ENCODE results near the gene ASAP3.

ASAP3 gene

DNA sequence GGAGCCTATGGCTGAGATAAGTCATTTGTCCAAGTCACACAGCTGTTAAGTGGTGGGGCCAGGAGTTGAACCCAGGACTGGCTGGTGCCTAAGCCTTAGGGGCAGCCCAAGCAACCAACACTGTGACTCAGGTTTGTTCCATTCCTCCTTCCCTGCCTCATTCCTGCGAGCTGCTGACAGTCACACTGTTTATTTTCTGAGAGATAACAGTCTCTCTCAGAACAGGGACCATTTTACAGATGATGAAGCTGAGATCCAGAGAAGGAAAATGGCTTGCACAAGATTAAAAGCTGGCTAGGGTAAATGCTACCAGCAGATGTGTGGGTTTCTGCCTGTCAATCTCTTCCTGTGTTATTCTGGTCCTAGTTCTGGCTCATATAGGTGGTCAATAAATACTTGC, 35.1 kb downstream of the ASAP3 start:
- no peak for DNase-seq

DNA sequence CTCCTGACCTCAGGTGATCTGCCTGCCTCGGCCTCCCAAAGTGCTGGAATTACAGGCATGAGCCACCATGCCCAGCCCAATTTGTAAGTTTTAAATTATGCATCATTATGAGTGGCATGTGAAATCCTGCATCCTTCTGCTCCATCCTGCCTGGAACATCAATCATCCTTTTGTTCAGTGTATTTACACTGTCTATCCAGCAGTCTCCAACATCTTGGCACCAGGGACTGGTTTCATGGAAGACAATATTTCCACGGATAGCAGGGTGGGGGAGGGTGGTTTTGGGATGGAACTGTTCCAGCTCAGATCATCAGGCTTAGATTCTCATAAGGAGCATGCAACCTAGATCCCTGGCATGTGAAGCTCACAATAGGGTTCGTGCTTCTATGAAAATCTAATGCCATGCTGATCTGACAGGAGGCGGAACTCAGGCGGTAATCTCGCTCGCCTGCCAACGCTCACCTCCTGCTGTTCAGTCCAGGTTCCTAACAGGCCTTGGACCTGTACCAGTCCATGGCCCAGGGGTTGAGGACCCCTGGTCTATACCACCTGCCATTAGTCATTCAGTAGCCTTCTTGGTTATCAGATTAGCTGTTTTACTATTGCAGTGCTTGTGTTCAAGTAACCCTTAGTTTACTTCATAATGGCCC, 37.2 kb downstream of the ASAP3 start:
- no peak for DNase-seq
- no peak for ATAC-seq

More for the DNA sequence above, 35.1 kb downstream of the ASAP3 start:
- no peak for ATAC-seq

DNA sequence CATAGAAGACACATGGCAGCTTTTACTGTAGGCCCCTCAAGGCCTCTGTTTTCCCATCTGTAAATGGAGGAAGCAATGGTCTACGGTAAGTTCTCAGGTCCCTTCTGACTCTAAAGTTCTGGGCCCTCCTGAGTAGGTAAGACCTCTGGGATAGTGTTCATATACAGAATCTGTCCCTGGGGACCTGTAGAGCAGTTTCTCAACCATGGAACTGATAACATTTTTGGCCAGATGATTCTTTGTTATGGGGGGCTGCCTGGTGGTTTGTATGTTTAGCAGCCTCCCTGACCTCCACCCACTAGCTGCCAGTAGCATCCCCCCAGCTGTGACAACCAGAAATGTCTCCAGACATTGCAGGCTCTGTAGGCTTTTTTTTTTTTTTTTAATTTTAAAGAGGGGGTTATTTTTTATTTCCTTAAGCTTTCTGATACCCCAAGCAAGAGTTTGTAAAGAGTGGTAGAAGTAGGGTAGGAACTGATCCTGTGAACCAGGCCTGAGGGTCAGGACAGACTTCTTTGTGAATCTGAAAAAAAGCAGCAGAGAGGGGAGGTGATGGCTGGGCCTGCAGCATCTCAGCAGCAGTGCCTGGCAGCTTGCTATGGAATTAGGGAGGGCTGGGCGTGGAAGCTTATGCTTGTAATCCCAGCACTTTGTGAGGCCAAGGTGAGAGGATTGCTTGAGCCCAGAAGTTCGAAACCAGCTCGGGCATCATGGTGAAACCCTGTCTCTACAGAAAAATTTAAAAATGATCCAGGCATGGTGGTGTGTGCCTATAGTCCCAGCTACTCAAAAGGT, 39.2 kb downstream of the ASAP3 start:
- ATAC-seq (no peak), DNase-seq (no peak)

DNA sequence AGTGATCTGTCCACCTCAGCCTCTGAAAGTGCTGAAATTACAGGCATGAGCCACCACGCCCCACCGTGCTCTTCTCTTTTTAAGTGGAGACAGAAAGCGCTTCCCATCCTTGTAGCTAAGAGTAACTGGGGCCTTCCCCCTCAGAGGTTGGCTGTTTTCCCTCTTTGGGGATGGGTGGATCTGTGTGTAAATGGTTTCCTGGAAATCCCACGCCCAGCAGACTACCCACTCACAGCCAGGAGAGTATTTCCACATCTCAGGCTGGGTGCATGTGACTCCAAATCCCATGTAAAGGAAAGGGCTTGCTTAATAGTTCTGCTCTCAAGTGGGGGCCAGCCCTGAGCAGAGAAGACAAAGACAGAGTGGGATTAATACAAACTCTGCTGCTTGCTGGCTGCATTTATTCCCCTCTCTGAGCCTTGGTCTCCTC, 39.9 kb downstream of the ASAP3 start:
- no peak for DNase-seq

DNA sequence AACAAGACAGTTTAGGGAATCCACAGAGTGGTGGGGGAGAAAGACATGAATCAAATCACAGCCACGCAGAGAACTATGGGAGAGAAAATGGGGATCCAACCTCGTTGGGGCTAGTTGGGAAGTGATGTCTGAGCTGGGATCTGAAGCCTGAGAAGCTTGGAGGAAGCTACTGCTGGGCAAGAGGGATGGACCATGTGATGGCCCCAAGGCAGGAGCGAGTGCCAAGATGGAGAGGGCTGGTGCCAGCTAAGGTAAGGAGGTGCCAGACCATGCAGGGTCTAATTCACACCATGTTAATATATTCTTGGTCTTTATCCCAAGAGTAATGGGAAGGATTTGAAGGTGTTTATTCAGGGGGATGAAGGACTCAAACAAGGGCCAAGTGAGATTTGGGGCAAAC, 41.2 kb downstream of the ASAP3 start:
- DNase-seq = no peak
- ATAC-seq = no peak

More for the DNA sequence above, 39.9 kb downstream of the ASAP3 start:
- ATAC-seq = no peak

DNA sequence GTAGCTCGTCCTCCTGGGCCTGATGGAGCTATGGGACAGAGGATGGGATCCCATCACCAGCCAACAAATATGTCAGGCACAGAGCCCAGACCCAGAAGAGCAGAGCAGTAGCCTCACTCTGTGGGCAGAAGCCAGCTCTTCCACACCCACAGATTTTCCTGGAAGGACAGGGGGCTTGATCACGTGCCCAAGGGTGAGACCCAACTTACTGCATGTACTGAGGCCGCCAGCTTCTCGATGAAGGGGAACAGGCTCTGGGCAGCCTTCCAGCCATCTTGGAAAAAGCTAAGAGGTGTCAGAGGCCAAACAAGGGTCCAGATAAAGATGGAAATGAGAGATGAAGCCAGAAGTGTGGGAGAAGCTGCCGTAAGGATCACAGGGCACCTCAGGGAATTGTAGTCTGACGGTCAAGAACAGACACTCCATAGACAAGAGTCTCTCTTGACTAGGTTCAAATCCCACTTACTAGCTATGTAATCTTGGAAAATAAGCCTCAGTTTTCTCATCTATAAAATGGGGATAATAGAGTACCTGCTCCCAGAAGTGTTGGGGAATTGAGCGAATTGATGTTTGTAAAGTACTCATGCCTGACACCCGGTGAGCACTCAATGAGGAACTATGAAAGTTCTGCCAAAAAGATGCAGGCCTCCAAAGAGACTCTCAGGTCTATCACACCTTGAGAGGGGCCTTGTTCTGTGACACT, 42.4 kb downstream of the ASAP3 start:
- DNase-seq = no peak
- ATAC-seq = no peak

DNA sequence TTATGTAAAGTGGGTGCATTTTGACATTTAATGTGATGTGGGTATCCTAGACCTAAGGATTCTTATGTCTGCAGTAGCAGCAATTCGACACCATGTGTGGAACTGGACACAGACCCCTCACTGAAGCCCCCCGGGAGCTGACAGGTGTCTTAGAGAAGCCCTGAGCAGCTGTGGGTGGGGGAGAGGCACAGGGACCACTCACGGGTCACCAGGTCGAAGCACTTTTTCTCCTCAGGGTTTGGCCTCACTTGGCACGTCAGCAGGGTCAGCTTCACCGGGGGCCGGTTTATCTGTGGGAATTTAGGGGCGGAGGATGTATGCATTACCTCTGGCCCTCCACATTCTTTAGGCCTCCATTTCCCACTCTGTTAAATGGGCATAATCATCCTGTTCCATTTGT, 45.4 kb downstream of the ASAP3 start:
- ATAC-seq = no peak
- no peak for DNase-seq

DNA sequence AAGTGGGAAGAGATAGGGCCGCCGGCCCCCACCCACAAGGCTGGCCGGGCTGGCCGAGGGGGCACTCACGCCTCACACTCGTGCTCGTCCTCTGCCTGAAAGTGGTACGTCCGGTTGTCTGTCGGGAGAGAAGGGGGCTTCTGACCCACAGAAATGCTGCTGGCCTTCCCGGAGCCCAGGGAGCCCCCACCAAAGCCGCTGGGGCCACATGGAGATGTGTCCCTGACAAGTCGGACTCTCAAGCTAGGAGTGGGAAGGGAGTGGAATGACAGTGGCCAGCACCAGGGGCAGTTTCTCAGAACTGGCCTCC, 46.7 kb downstream of the ASAP3 start:
- DNase-seq (no peak), ATAC-seq (no peak)

DNA sequence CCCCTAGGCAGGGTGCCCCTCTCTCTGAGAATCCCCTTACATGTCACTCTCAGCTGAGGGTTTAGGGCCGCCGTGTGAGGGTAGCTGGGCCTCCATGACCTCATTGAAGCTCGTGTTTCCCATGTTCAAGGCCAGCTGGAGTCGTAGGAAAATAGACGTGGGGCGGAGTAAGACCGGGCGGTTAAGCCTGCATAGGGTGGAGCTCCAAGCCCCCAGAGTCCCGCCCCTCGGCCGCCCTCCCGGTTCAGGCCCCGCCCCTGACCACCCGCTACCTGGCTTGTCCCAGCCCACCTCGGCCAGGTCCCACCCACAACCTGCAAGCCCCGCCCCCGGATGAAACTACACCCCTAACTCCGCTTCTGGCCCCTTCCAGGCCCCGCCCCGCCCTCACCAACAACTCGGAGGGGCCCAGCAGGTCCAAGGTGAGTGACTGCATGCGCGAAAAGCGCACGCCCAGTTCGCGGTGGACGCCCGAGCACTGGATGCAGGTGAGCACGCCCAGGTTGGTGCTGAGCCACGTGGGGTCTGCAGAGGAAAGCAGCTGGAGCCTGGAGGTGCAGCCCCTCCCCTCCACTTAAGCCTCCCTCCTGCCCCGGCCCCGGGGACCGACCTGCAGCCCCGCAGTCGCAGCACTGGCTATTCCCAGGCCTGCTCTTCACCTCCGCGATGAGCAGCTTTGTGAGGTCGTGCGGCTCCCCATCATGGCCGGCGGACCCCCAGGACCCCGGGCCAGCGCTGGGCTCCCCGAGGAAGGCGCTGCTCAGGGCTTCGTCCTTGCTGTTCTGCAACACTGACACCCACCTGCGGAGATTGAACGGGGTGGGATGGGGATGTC, 47.2 kb downstream of the ASAP3 start:
- DNase-seq (peak; percentile 39), ATAC-seq (no peak)

DNA sequence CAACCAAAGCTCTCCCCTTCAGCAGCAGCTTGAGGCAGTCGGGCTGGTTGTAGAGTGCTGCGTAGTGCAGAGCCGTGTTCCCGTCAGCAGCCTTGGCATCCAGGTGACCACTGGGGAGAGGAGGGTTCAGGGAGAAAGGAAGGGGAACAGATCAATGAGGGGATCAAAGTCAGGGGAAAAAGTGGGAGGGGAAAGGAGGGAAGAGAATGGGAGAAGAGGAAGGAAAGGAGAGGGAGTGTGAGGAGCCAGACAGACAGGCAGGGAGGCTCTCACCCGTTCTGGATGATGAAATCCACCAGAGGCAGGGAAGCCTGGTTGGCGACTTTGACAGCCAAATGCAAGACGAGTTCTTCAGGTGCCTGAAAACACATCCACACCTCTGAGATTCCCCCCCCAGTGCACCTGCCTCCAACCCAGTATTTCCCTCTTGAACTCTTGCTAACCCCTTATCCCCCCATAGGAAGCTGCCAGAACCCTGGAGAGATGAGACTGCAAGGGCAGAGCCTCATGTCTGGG, 49.7 kb downstream of the ASAP3 start:
- DNase-seq (no peak), ATAC-seq (no peak)

DNA sequence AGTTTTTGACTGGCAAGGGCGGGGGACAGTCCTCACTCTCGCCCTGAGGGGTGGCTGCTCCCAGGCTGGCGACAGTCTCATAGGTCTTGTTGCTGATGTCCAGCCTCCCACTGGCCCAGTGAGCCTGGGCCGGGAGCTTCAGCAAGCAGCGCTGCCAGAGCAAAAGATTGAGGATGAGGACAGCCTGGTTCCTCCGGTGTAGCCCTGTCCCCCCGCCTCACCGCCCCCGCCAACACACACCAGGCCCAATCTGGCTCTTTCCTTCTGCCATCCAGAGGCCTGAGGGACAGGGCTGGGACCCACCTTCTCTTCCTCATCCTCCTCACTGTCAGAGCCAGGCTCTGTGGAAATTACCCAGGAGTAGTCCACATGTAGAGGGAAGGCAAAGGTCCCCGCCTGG, 50.9 kb downstream of the ASAP3 start:
- ATAC-seq = no peak
- no peak for DNase-seq

DNA sequence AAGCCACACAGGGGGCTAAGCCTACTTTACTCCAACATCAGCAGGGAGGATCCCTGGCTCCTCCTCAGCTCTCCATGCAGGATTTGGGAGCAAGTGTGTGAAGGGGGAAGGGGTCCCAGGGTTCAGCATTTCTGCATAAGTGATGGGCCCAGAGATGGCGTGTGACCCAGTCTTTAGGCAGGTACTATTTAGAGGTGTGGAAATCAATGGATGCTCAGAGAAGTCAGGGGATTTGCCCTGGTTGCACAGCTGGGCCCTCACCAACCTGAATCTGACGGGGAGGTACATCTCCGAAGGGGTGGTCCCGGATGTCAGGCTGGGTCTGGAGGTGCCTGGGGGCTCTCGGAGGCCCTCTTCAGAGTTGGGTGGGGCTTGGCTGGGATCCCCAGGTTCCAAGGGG, 52.5 kb downstream of the ASAP3 start:
- no peak for DNase-seq
- ATAC-seq = no peak

DNA sequence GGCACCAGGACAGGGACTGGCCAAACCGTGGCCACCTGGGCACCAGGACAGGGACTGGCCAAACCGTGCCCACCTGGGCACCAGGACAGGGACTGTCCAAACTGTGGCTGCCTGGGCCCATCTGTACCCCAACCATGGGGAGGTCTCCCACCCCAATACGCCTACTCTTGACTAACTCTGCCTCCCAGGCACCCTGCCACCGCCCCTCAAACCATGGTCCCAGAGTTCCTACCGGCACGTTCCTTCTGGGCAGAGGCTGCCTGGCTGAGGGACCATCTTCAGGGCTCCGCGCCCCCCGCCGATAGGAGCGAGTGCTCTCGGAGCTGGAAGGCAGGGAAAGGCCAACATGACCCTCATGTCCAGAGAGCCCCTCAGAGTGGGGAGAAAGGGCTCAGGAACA, 53.2 kb downstream of the ASAP3 start:
- DNase-seq = no peak
- no peak for ATAC-seq

DNA sequence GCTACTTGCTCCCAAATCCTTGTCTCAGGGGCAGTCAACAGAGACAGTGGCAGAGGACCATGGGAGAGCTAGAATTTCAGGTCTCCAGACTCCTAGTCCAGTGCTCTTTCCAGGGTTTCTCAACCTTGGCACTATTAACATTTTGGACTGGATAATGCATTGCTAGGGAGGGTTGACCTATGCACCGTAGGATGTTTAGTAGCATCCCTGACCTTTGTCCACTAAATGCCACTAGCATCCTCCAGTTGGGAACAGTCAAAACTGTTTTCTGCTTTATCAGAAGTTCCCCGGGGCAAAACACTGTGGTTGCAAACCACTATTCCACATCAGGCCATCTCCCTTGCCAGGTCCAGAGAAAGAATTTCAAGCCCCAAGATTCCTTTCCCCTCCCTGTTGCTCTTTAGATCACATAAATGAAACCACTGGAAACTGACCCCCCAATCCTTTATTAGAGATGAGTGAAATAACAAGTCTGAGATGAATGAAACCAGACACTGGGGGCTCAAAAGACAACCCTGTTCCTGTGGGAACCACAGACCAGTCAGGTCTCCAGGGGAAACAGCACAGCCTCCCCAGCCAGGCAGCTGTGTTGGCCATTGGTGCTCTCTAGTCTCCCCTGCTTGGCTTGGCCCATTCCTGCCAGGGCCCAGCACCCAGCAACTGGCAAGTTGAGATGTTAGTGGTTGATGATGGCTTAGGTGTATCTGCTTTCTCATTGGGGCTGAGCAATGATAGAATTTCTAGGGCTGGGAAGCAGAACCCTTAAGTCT, 55.7 kb downstream of the ASAP3 start:
- DNase-seq (no peak), ATAC-seq (no peak)

DNA sequence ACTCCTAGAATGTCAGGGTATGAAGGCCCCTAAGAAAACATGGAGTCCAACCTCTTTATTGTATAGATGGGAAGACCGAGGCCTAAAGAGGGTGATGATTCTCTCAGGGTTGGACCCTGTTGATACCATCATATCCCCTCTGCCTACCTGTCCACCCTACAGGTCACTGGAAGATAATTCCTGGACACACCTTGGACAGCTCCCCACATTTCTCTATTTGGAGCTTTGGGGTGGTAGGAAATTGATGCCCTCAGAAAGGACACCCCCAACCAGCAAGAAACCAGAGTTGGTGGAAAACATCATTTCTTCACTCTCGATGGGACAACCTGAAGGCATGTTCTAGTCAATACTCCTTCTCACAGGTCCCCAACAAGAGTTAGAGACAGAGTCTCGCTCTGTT, 56.4 kb downstream of the ASAP3 start:
- DNase-seq = no peak
- ATAC-seq = no peak

DNA sequence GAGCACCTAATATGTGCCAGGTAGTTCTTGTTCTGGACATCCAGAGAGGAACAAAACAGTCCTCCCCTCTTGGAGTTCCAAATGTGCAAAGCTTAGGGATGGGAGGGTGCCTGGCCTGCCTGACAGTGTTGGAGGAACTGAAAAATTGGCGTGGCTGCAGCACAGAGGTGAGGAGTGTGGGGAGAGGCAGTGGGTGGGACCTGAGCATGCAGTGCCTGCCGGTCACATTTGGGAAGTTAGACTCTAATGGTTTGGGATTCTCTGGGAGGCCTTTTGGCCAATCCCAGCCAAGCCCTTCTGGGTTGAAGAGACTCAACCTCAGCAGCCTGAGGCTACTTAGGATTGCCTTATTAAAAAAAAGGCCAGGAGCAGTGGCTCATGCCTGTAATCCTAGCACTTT, 57.2 kb downstream of the ASAP3 start:
- ATAC-seq = no peak

DNA sequence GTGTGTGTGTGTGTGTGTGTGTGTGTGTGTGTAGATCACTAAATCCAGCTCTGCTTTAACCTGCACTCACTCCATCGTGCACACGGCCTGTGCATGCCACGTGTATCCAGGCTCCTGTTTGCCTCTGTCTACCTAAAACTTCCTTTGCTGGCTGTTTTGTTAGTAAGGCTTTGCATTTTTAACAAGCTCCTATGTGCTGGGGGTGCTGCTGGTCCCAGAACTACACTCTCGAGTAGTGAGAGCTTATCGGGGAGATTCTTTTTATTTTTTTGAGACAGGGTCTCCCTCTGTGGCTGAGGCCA, 58.8 kb downstream of the ASAP3 start:
- no peak for DNase-seq
- ATAC-seq = no peak

More for the DNA sequence above, 57.2 kb downstream of the ASAP3 start:
- DNase-seq = no peak

DNA sequence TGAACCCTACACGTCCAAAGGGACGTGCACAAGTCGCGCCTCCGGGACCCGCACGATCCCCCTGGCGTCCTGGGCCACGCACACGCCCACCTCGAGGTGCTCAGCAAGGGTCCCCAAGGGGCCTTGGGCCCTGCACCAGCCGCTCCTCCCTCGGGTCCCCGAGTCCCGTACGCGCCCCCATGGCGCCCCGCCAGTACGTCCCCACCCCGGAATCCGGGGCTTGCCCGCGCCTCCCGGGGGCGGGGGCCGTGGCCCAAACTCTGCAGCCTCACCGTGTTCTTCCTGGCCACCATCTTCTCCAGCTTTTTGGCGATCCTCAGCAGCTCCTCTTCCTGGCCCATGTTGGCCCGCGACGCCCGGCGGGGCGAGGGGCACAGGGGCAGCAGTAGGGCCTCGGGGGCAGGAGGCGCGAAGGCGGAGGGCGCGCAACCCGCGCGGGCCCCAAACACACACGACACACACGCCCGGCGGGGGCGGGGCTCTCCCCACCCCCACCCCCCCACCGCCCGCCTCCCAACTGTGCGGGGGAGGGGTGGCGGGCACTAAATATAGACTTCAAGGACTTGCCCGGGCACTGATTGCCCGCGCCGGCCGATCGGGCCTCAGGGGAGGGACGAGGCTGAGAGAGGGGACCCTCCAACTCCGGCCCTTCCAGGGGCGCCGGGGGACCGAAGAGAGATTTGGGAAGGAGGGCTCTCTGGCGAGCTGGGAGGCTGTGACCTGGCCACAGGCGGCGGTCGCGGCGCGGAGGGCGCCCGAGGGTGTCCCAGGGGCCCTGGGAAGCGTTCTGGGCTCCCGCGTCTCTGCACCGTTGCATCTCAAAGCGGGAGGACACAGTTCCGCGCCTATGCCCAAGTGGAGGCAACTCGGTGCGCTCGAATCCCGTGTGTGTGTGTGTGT, 59.4 kb downstream of the ASAP3 start, which contains the start of gene TCEA3:
Gene TCEA3, minus strand, starts transcription at position 456 of the 900 bp plus-strand sequence. Its CDS starts 115 bp downstream, at position 341.
- ATAC-seq (peak; percentile 8), DNase-seq (peak; percentile 25)

DNA sequence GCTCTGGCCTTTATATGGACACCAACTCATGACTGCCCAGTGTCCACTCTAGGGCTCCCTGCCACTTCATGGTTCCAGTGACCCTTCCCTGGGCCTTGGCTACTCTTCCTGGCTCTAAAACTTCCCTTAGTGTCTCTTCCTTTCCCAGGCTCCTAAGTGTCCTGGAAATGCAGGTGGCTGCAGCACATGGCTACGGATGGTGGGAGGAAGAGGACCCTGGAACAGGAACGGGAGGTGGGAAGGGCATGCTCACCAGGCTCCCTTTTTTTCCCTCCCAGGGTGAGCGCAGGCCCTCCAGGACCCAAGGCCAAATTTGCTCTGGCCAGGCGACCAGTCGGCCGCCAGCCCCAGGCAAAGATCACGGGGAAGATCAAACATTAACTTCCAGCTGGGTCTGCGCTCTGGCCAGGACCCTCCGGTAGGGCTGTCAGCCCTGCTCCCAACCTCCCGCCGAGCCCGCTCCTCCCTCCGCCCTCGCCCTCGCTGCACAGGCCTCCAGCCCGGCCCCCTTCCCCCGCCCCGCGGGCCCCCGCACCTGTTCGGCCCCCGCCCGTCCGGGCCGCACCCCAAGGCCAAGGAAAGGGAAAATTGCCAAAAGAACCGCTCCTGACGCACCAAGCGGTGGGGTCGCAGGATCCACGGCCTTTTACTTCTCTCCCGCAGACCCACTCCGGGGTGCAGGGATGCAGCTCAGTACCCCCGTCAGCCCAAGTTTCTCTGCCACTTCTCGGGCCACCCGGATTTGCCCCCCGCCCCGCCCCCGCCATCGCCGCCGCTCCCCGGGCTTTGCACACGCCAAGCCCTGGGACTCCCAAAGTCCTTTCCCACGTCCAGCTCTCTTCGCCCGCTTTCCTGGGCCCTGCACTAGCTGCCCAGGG, 60.3 kb downstream of the ASAP3 start:
- ATAC-seq (no peak), DNase-seq (peak; percentile 6)

Data from stimulated activated naive CD8-positive, alpha-beta T cell treated with anti-CD3 and anti-CD28 coated beads, Interleukin-15, Interleukin-2, amounts not matched to agents 100 U/mL and 50 U/mL, for 24 hours (primary cell).